Limb (tissue), 2 donors: ENCODE results near the gene PARP16.
"Not testable (repeated sequence)": the region's sequence is repeated elsewhere in the genome, so short reads cannot be mapped to it uniquely, and the experiment has no call there.

Source experiments
- DNase-seq, 2 donors: peaks; one replicate each; pipeline ENCODE4 v3.0.0-alpha.2; 2016; ENCODE audit errors: extremely low spot score in 2 of 2

PARP16 gene

GRCh38 chr15:65236443-65236842 lies 50.2 kb downstream of the PARP16 start:
- DNase-seq: not testable (repeated sequence)

- no peak for DNase-seq
These were observed 53.0 kb downstream of the PARP16 start for GRCh38 chr15:65233696-65234095.

GRCh38 chr15:65232520-65232919 lies 54.2 kb downstream of the PARP16 start:
- no peak for DNase-seq

GRCh38 chr15:65231306-65231705 lies 55.4 kb downstream of the PARP16 start:
- no peak for DNase-seq

- not testable (repeated sequence) for DNase-seq
These were observed 59.8 kb downstream of the PARP16 start for GRCh38 chr15:65226901-65227300.

GRCh38 chr15:65226221-65226620 lies 60.5 kb downstream of the PARP16 start:
- no peak for DNase-seq

- no peak for DNase-seq
These were observed 62.7 kb downstream of the PARP16 start for GRCh38 chr15:65223996-65224395.

GRCh38 chr15:65222891-65223290 lies 63.8 kb downstream of the PARP16 start:
- no peak for DNase-seq

GRCh38 chr15:65221697-65222096 lies 65.0 kb downstream of the PARP16 start:
- DNase-seq: no peak

GRCh38 chr15:65219137-65219536 lies 67.5 kb downstream of the PARP16 start:
- DNase-seq: no peak

GRCh38 chr15:65217526-65218482 lies 68.9 kb downstream of the PARP16 start:
- no peak for DNase-seq

GRCh38 chr15:65215496-65215895 lies 71.2 kb downstream of the PARP16 start:
- DNase-seq: no peak

GRCh38 chr15:65214010-65214409 lies 72.7 kb downstream of the PARP16 start:
- DNase-seq: no peak

- DNase-seq: no peak
These were observed 73.4 kb downstream of the PARP16 start for GRCh38 chr15:65213241-65213640.

- no peak for DNase-seq
These were observed 74.6 kb downstream of the PARP16 start for GRCh38 chr15:65212097-65212496.

GRCh38 chr15:65211482-65211982 lies 75.2 kb downstream of the PARP16 start:
- peak; percentile 76 to 85 for DNase-seq

- no peak for DNase-seq
These were observed 75.8 kb downstream of the PARP16 start, which contains the start of gene CILP for GRCh38 chr15:65210770-65211481. Gene CILP, minus strand, starts transcription at chr15:65211473. Its CDS starts 1,718 bp downstream, at chr15:65209755.

- peak in 1 of 2 donors; percentile 35 for DNase-seq
These were observed 76.7 kb downstream of the PARP16 start for GRCh38 chr15:65209701-65210643.

- no peak for DNase-seq
These were observed 78.0 kb downstream of the PARP16 start for GRCh38 chr15:65208647-65209046.
